Thymus (tissue), 11 donors: ENCODE results near the gene ALG8. TPM values are rescaled to one million over a fixed set of nuclear protein-coding genes. Genes with fewer than 3 reads are reported as not detected.

Experiments
- DNase-seq, 9 donors: peaks; one replicate each; pipeline ENCODE4 v3.0.0-alpha.2; 2013; ENCODE audit warnings: low spot score in 9 of 9, low read depth in 6 of 9, missing footprints in 1 of 9
- H3K27ac ChIP-seq, 2 donors: one replicate each; pipeline ENCODE4 v1.5.1; 2013; ENCODE audit warnings: control low read depth in 1 of 2, low read depth in 1 of 2, low read length in 1 of 2, mild to moderate bottlenecking in 1 of 2, moderate library complexity in 1 of 2
- H3K27me3 ChIP-seq, 2 donors: one replicate each; pipeline ENCODE4 v1.5.1; 2013; ENCODE audit warnings: low read length in 1 of 2; ENCODE audit not compliant: control insufficient read depth in 2 of 2, insufficient read depth in 1 of 2
- H3K36me3 ChIP-seq, 2 donors: one replicate each; pipeline ENCODE4 v1.5.1; 2013; ENCODE audit warnings: low read length in 1 of 2, mild to moderate bottlenecking in 1 of 2, moderate library complexity in 1 of 2; ENCODE audit not compliant: control insufficient read depth in 2 of 2, insufficient read depth in 2 of 2
- H3K4me1 ChIP-seq, 2 donors: one replicate each; pipeline ENCODE4 v1.5.1; 2013; ENCODE audit warnings: low read length in 2 of 2; ENCODE audit not compliant: control insufficient read depth in 2 of 2, insufficient read depth in 2 of 2
- H3K4me3 ChIP-seq, 2 donors: one replicate each; pipeline ENCODE4 v1.5.1; 2013; ENCODE audit warnings: low read length in 2 of 2, control low read depth in 1 of 2, mild to moderate bottlenecking in 1 of 2
- H3K9me3 ChIP-seq, 2 donors: one replicate each; pipeline ENCODE4 v1.5.1; 2013; ENCODE audit warnings: low read length in 1 of 2, mild to moderate bottlenecking in 1 of 2; ENCODE audit not compliant: control insufficient read depth in 2 of 2, insufficient read depth in 1 of 2
- WGBS: extraction: QIAGEN DNeasy Blood & Tissue Kit; methylation state at CpG from one replicate; pipeline ENCODE4 v1.1.7; 2013; 5-methylcytosine and 5-hydroxymethylcytosine counted together
- polyA plus RNA-seq: library from polyadenylated mRNA; stranded (reverse); fragments of 200-250 nt; gene quantifications from one replicate; pipeline ENCODE4 v1.2.3, GENCODE V29; 2013
- total RNA-seq: library from RNA; stranded (reverse); fragments of 120-200 nt; gene quantifications from one replicate; pipeline ENCODE4 v1.2.4, GENCODE V29; 2013
- donor health status: healthy.

The ALG8 gene
- total and polyA plus RNA-seq, 2 donors = 33.3 to 45.1 TPM

DNA sequence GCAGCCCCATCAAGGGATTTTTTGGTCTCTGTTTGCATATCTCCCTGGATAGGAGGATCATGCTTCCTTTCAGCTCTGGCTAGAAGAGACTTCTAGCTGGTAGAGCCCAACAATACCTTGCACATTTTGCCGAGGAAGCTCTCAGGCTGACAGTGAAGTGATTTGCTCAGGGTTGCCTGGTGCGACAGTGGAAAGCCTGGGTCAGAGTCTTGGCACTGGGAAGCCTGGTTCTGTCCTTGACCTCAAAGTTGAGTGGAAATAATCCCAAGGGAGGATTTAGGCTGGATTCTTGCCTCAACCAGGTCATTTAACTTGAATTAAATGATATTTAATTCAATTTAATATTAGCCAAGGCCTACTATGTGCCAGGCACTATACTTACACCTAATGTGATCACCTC is 24.4 kb upstream of the ALG8 start:
- Histone ChIP-seq H3K27ac (no peak overlapping the region), H3K4me3 (no peak overlapping the region), H3K27me3 (no peaks in the 10 kb centered on the region), H3K4me1 (peaks cover 0 to 2% of the 10 kb centered on the region in 2 donors), H3K36me3 (no peaks in the 10 kb centered on the region), H3K9me3 (no peaks in the 10 kb centered on the region)
- 93% methylated on average over 2 of the region's 2 CpGs for WGBS
- DNase-seq = no peak

GRCh38 chr11:78161962-78162371 is 22.5 kb upstream of the ALG8 start:
- no peak overlapping the region for H3K4me3 ChIP-seq
- no peak overlapping the region for H3K27ac ChIP-seq
- H3K9me3 ChIP-seq = no peaks in the 10 kb centered on the region
- no peaks in the 10 kb centered on the region for H3K27me3 ChIP-seq
- no peak for DNase-seq
- peaks cover 0 to 2% of the 10 kb centered on the region in 2 donors for H3K4me1 ChIP-seq
- no peaks in the 10 kb centered on the region for H3K36me3 ChIP-seq
- WGBS = 93% methylated on average over 5 of the region's 5 CpGs

- whole genome bisulfite sequencing = 77% methylated on average over 2 of the region's 2 CpGs
- Histone ChIP-seq H3K4me1 (peaks cover 0 to 2% of the 10 kb centered on the region in 2 donors), H3K27me3 (no peaks in the 10 kb centered on the region), H3K27ac (no peak overlapping the region), H3K4me3 (no peak overlapping the region), H3K9me3 (no peaks in the 10 kb centered on the region), H3K36me3 (no peaks in the 10 kb centered on the region)
- DNase-seq = no peak
These were observed 21.9 kb upstream of the ALG8 start for GRCh38 chr11:78161346-78161745.

DNA sequence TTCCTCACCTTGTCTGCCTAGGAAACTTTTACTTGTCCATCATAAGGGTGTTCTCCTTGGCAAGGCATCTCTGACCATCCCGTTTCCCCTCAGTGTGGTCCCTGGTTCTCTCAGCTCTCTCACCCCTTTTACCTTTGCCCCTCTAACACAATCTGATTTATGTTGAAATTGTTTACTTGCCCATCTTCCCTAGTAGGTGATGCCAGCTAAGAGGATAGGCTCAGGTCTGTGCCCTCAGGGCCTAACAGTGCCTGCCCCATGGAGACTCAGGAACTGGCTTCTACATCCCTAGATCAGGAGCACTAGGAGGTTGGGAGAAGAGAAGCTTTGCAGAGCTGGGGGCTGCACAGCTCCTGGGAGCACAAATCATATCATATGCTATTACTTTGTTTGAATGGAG is 21.1 kb upstream of the ALG8 start:
- no peak overlapping the region for H3K27ac ChIP-seq
- H3K36me3 ChIP-seq = no peaks in the 10 kb centered on the region
- no peaks in the 10 kb centered on the region for H3K9me3 ChIP-seq
- WGBS = 100% methylated on average over 1 of the region's 1 CpG
- no peaks in the 10 kb centered on the region for H3K27me3 ChIP-seq
- H3K4me1 ChIP-seq = peaks cover 0 to 2% of the 10 kb centered on the region in 2 donors
- no peak for DNase-seq
- no peak overlapping the region for H3K4me3 ChIP-seq

DNA sequence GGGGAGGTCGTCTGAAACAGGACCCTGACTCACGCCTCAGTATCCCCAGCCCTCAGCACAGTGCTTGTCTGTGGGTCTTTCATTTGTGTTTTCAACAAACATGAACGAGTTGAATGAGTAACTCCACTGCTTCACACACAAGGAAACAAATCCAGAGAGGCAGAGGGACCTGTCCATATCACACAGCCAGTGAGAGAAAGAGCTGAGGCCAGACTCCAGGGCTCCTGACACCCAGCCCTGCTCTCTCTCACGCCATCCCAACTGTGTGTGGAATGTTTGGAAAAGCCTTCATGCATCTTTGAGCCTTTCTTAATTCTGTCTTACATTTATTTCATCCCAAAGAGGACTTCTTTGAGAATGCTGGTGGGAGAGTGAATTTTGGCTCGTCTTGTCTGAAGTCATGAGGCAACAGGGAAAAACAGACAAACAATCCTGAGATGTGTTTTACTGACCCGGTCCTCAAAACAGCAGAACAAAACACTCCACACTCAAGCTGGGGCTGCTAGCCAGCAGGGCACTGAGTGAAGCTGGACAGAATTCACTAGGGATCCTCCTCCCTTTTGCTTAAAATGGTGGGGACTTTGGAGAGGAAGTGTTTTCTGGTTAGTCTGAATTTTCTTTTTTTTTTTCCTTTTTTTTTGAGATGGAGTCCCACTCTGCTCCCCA is 19.7 kb upstream of the ALG8 start:
- DNase-seq = no peak
- Histone ChIP-seq H3K4me3 (no peak overlapping the region), H3K36me3 (no peaks in the 10 kb centered on the region), H3K27me3 (no peaks in the 10 kb centered on the region), H3K27ac (no peak overlapping the region), H3K4me1 (peaks cover 0 to 2% of the 10 kb centered on the region in 2 donors), H3K9me3 (no peaks in the 10 kb centered on the region)
- WGBS = 95% methylated on average over 6 of the region's 6 CpGs

GRCh38 chr11:78156127-78156844 is 16.9 kb upstream of the ALG8 start:
- Histone ChIP-seq H3K4me3 (no peak overlapping the region), H3K36me3 (peaks cover 0 to 4% of the 10 kb centered on the region in 2 donors), H3K27me3 (no peaks in the 10 kb centered on the region), H3K9me3 (no peaks in the 10 kb centered on the region), H3K4me1 (peaks cover 0 to under 1% of the 10 kb centered on the region in 2 donors), H3K27ac (no peak overlapping the region)
- WGBS = 72% methylated on average over 6 of the region's 6 CpGs
- DNase-seq = no peak

DNA sequence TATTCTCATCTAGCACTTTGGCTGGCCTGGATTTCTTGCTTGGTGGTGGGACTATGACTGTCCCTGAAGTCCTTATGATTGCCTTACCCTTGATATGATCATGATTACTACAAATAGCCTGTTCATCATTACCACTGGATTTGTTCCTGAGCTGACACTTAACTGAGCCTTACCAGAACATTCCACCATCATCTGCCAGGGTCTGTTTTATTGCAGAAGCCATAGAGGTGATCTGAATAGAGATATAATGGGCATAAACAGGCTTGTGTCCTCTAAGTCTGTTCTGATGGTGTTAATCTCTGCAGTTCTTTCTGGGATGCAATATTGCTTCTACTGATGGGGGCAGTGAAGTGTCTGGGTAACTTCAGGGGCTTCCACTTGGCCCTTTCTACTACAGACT is 12.4 kb upstream of the ALG8 start:
- Histone ChIP-seq H3K4me1 (no peaks in the 10 kb centered on the region), H3K9me3 (no peaks in the 10 kb centered on the region), H3K27me3 (no peaks in the 10 kb centered on the region), H3K36me3 (peaks cover 0 to 4% of the 10 kb centered on the region in 2 donors), H3K4me3 (no peak overlapping the region), H3K27ac (no peak overlapping the region)
- no peak for DNase-seq

DNA sequence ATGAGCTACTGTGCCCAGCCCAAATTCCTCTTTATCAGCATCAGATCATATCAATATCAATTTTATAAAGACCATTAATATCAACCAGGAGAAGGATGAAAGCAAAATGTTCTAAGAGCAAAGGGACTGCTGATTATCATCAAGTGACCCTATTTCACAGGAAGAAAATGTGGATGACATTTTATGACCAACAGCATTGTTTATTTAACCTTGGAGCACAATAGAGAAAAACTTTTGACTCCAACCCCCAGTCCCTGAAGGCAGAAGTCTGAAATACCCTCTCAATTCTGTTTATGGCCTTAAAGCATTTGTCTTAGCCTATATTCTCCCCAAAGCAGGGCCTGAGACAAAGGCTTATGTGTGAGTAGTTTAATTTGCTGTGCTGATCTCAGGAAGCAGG is 11.3 kb upstream of the ALG8 start:
- no peaks in the 10 kb centered on the region for H3K9me3 ChIP-seq
- no peaks in the 10 kb centered on the region for H3K4me1 ChIP-seq
- H3K36me3 ChIP-seq = peaks cover 0 to 4% of the 10 kb centered on the region in 2 donors
- no peak overlapping the region for H3K27ac ChIP-seq
- DNase-seq = no peak
- H3K4me3 ChIP-seq = no peak overlapping the region
- no peaks in the 10 kb centered on the region for H3K27me3 ChIP-seq

DNA sequence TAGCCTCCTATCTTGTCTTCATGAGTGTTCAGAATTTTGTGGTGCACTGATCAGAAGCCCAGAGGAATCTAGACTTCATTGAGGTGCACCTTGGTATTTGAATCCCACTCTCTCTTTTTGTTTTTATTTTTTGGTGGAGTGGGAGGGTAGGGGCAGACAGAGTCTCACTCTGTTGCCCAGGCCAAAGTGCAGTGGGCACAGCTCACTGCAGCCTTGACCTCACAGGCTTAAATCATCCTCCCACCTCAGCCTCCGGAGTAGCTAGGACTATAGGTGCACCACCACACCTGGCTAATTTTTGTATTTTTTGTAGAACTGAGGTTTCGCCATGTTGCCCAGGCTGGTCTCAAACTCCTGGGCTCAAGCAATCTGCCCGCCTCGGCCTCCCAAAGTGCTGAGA is 10.9 kb upstream of the ALG8 start:
- DNase-seq = no peak
- Histone ChIP-seq H3K27ac (no peak overlapping the region), H3K9me3 (no peaks in the 10 kb centered on the region), H3K36me3 (peaks cover 0 to 4% of the 10 kb centered on the region in 2 donors), H3K4me3 (no peak overlapping the region), H3K27me3 (no peaks in the 10 kb centered on the region), H3K4me1 (no peaks in the 10 kb centered on the region)
- WGBS = 96% methylated on average over 4 of the region's 4 CpGs
